DND-41 (cell line): ENCODE results near the gene NAA10.

Experiments
- EZH2 ChIP-seq: IDR thresholded peaks from 3 replicates; pipeline ENCODE4 v1.6.1; 2012; ENCODE audit warnings: borderline replicate concordance, low read depth, mild to moderate bottlenecking, moderate library complexity, low read length, inconsistent platforms; ENCODE audit not compliant: severe bottlenecking
- TF ChIP-seq, protein P1 (sequence below): IDR thresholded peaks from 2 replicates; pipeline ENCODE4 v1.5.1; 2012; ENCODE audit warnings: borderline replicate concordance, low read length, moderate library complexity, mild to moderate bottlenecking; ENCODE audit not compliant: poor library complexity, severe bottlenecking; ENCODE audit errors: extremely low read depth

DNA sequence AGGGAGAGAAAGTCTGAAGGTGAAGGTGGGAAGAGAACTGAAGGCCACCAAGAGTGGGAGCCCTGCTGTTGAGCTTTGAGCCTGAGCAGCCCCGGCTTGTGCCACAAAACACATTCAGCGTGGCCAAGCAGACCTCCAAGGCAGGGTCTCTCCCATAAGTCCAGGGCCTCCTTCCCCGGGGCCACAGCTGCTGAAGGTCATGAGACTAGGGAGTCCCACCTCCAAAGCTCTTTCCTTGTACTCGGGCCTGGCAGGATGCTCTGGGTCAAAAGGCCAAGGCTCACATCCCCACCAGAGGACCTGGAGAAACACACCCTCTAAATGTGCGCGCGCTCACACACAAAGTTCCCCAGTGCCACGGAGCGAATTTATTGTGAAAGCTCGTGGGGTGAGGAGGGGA lies 5.3 kb downstream of the NAA10 start:
- TF ChIP-seq, protein P1, sequence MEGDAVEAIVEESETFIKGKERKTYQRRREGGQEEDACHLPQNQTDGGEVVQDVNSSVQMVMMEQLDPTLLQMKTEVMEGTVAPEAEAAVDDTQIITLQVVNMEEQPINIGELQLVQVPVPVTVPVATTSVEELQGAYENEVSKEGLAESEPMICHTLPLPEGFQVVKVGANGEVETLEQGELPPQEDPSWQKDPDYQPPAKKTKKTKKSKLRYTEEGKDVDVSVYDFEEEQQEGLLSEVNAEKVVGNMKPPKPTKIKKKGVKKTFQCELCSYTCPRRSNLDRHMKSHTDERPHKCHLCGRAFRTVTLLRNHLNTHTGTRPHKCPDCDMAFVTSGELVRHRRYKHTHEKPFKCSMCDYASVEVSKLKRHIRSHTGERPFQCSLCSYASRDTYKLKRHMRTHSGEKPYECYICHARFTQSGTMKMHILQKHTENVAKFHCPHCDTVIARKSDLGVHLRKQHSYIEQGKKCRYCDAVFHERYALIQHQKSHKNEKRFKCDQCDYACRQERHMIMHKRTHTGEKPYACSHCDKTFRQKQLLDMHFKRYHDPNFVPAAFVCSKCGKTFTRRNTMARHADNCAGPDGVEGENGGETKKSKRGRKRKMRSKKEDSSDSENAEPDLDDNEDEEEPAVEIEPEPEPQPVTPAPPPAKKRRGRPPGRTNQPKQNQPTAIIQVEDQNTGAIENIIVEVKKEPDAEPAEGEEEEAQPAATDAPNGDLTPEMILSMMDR: no peak
- TF ChIP-seq EZH2: no peak
